MCF 10A (cell line): Measurements from ENCODE around the gene PELO. TPM values are rescaled to one million over a fixed set of nuclear protein-coding genes. Genes with fewer than 3 reads are reported as not detected.

Source experiments
- BruUV-seq: library from RNA; stranded (reverse); fragments of 400-500 nt; replicated peaks from 2 replicates; lab custom pipeline; 2021; lab: Mats Ljungman, UMichigan
- CTCF ChIA-PET: fragments of 300-600 bp; sonication (Branson Sonifier 250); formaldehyde crosslinking; extraction: SDS; loops from one replicate; lab custom pipeline; 2021; ENCODE audit warnings: antibody characterized with exemption, inconsistent platforms; lab: Yijun Ruan, JAX
- POLR2A ChIA-PET: fragments of 300-600, 350-650 bp; sonication (Branson Sonifier 250); formaldehyde crosslinking; extraction: SDS; loops from one replicate; lab custom pipeline; 2020; ENCODE audit warnings: antibody characterized with exemption, inconsistent platforms; lab: Yijun Ruan, JAX
- DNase-seq: peaks from one replicate; pipeline ENCODE4 v3.0.0-alpha.2; 2018; ENCODE audit not compliant: unreplicated experiment
- H3K27ac Mint-ChIP-seq: one replicate; pipeline ENCODE4 v1.8.0; 2022; ENCODE audit warnings: mild to moderate bottlenecking, low read depth, mixed read lengths; ENCODE audit not compliant: unreplicated experiment
- H3K27me3 Mint-ChIP-seq: one replicate; pipeline ENCODE4 v1.8.0; 2022; ENCODE audit warnings: mixed read lengths; ENCODE audit not compliant: insufficient read depth, unreplicated experiment
- H3K36me3 Mint-ChIP-seq: one replicate; pipeline ENCODE4 v1.8.0; 2022; ENCODE audit warnings: mild to moderate bottlenecking, moderate library complexity, mixed read lengths; ENCODE audit not compliant: insufficient read depth, unreplicated experiment
- H3K4me1 Mint-ChIP-seq: one replicate; pipeline ENCODE4 v1.8.0; 2022; ENCODE audit warnings: mixed read lengths; ENCODE audit not compliant: insufficient read depth, unreplicated experiment
- H3K4me3 Mint-ChIP-seq: one replicate; pipeline ENCODE4 v1.8.0; 2022; ENCODE audit warnings: mild to moderate bottlenecking, moderate library complexity, mixed read lengths; ENCODE audit not compliant: unreplicated experiment
- H3K9me3 Mint-ChIP-seq: one replicate; pipeline ENCODE4 v1.8.0; 2022; ENCODE audit warnings: mixed read lengths; ENCODE audit not compliant: unreplicated experiment
- intact Hi-C: fragments of 100-400 bp; cut with micrococcal nuclease; formaldehyde crosslinking; loops from 2 replicates; pipeline ENCODE4 v1.14.1; 2022
- total RNA-seq: library from RNA; stranded (reverse); gene quantifications from 2 replicates; pipeline ENCODE4 v1.2.3, GENCODE V29; 2022
- TF ChIP-seq, protein P1 (sequence below): fragments of 200-600 bp; IDR thresholded peaks from one replicate; pipeline ENCODE4 v1.8.0; 2022; ENCODE audit warnings: antibody characterized with exemption, mild to moderate bottlenecking; ENCODE audit not compliant: unreplicated experiment

The PELO gene
- total RNA-seq, 1 experiment from 2014 or later, result 22.5 TPM

DNA sequence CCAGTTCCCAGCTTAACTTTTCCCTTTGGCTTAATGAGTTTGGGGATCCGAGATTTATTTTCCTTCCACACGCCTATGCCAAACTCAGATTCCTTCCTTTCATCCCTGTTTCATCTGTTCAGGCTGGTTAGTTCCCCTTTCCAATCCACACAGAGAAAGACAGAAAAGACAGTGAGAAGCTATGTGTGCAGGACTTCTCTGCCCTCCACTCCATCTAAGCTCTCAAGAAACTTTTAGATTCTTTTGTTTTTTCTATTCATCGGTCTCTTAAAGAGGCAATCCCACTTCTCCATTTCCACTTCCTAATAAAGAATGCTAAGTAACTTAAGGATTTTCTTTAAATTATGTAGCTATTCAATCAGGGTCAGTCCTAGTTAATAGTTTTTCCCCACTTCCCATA is 11.2 kb downstream of the PELO start:
- no peak for DNase-seq
- TF ChIP-seq, protein P1, sequence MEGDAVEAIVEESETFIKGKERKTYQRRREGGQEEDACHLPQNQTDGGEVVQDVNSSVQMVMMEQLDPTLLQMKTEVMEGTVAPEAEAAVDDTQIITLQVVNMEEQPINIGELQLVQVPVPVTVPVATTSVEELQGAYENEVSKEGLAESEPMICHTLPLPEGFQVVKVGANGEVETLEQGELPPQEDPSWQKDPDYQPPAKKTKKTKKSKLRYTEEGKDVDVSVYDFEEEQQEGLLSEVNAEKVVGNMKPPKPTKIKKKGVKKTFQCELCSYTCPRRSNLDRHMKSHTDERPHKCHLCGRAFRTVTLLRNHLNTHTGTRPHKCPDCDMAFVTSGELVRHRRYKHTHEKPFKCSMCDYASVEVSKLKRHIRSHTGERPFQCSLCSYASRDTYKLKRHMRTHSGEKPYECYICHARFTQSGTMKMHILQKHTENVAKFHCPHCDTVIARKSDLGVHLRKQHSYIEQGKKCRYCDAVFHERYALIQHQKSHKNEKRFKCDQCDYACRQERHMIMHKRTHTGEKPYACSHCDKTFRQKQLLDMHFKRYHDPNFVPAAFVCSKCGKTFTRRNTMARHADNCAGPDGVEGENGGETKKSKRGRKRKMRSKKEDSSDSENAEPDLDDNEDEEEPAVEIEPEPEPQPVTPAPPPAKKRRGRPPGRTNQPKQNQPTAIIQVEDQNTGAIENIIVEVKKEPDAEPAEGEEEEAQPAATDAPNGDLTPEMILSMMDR, result no peak
- Mint-ChIP-seq H3K4me3 (peak overlapping the region; percentile 92), H3K9me3 (no peaks in the 10 kb centered on the region), H3K27ac (peak overlapping the region; percentile 90), H3K4me1 (peaks cover 28% of the 10 kb centered on the region), H3K36me3 (peaks cover 14% of the 10 kb centered on the region), H3K27me3 (no peaks in the 10 kb centered on the region)
- intact Hi-C loops, result loop anchor here (1.0 to 5.0 kb wide), 2 partner anchors 12 to 1412 kb away; partner anchors contain the start of genes ITGA1 and PELO
- CTCF ChIA-PET, result interaction anchor here (0.5 to 2.2 kb wide), 15 partner anchors 9 to 150 kb away, joined by 3 to 17 read pairs (median 4); partner anchors contain the start of genes ITGA1 and PELO
- POLR2A ChIA-PET, result interaction anchor here (0.7 to 4.9 kb wide), 26 partner anchors 9 to 311 kb away, joined by 3 to 51 read pairs (median 4); partner anchors contain the start of genes ITGA1, ITGA2, MOCS2 and PELO
- BruUV-seq, result no TSS peak

DNA sequence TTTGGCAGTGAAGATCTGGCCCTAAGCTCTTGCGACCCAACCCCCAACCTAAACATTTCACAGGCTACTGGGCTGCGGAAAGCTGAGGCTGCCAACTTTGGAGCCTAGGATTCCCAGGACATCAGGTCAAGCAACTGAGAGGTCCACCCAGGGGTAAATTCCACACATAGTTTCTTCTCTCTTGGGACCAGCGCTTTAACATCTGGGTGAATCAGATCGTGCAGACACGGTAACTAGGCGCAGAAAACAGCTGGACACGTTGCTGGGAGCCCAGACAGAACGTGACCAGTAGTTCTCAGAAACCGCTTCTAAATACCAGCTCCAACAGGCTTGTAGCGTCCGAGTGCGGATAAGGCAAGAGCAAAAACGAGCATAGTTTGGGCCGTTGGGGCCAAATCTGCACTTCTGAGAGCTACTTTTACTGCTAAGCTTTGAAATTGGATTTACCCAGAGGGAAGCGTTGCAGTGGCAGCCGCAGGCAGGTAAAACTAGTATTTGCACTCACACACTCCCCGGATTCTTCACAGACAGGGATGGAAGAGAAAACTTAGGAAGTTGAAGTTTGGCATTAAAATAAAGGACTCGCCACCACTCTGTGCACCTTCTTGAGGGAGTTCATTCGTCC is 11.8 kb downstream of the PELO start:
- H3K27me3 Mint-ChIP-seq, result no peaks in the 10 kb centered on the region
- ChIA-PET POLR2A (interaction anchor here (0.6 to 4.9 kb wide), 35 partner anchors 8 to 1282 kb away, joined by 3 to 51 read pairs (median 4); partner anchors contain the start of genes ITGA1, ITGA2, MOCS2 and PELO), CTCF (interaction anchor here (0.5 to 2.2 kb wide), 19 partner anchors 10 to 848 kb away, joined by 3 to 17 read pairs (median 4); partner anchors contain the start of genes ITGA1 and PELO)
- peak overlapping the region; percentile 90 for H3K27ac Mint-ChIP-seq
- peaks cover 14% of the 10 kb centered on the region for H3K36me3 Mint-ChIP-seq
- H3K9me3 Mint-ChIP-seq, result no peaks in the 10 kb centered on the region
- H3K4me3 Mint-ChIP-seq, result peak overlapping the region; percentile 92
- peaks cover 33% of the 10 kb centered on the region for H3K4me1 Mint-ChIP-seq
- intact Hi-C loops, result loop anchor here (1.0 to 5.0 kb wide), 2 partner anchors 12 to 1412 kb away; partner anchors contain the start of genes ITGA1 and PELO
- TF ChIP-seq, protein P1, result no peak
- DNase-seq, result peak; percentile 49
- BruUV-seq, result no TSS peak

DNA sequence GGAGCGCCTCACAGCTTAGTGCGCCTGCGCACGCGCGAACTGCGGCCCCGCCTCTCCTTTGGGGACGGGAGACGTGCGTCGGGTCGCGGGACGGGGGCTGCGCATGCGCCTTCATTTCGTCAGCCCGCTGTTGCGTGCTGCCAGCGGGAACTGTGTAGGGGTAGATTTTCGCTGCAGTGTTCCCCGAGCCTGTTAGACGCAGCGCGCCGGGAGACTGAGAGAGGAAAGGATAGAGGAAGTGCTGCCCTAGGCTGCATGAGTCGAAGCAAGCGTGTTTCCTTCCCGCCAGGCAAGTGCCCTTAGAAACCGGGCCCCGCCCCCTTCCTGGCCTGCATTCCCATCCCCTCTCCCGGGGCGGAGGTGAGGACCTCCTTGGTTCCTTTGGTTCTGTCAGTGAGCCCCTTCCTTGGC is 12.3 kb downstream of the PELO start:
- ChIA-PET POLR2A (interaction anchor here (0.6 to 4.9 kb wide), 33 partner anchors 8 to 1283 kb away, joined by 3 to 51 read pairs (median 4); partner anchors contain the start of genes ITGA1, ITGA2, MOCS2 and PELO), CTCF (interaction anchor here (0.6 to 2.2 kb wide), 15 partner anchors 10 to 848 kb away, joined by 3 to 17 read pairs (median 4); partner anchors contain the start of genes ITGA1 and PELO)
- TF ChIP-seq, protein P1, result no peak
- no TSS peak for BruUV-seq
- H3K4me3 Mint-ChIP-seq, result peak overlapping the region; percentile 92
- DNase-seq, result peak; percentile 94
- no peaks in the 10 kb centered on the region for H3K9me3 Mint-ChIP-seq
- no peaks in the 10 kb centered on the region for H3K27me3 Mint-ChIP-seq
- H3K36me3 Mint-ChIP-seq, result peaks cover 16% of the 10 kb centered on the region
- H3K27ac Mint-ChIP-seq, result peak overlapping the region; percentile 90
- peaks cover 38% of the 10 kb centered on the region for H3K4me1 Mint-ChIP-seq
- intact Hi-C loops, result loop anchor here (1.0 to 5.0 kb wide), 2 partner anchors 13 to 1413 kb away; partner anchors contain the start of genes ITGA1 and PELO
